Activated CD8-positive, alpha-beta memory T cell treated with anti-CD3 and anti-CD28 coated beads for 36 hours (primary cell): ENCODE results near the gene PCDHA2. TPM values are rescaled to one million over a fixed set of nuclear protein-coding genes. Genes with fewer than 3 reads are reported as not detected.

Source experiments
- total RNA-seq, 2 experiments: library from RNA; stranded (reverse); gene quantifications; one replicate each; pipeline ENCODE4 v1.2.3, GENCODE V29; 2021

Gene PCDHA2
- total RNA-seq, 2 experiments from 2014 or later: not detected

Other genes starting within 250 kb of the PCDHA2 start
- 10 to 100 TPM; 13.6 to 14.1 TPM for gene EIF4EBP3, start 247.2 kb upstream of the PCDHA2 start, total RNA-seq
- 10 to 100 TPM; 64.3 to 68.2 TPM for gene SRA1, start 237.4 kb upstream of the PCDHA2 start, total RNA-seq
- 10 to 100 TPM; 14.1 to 15.3 TPM for gene APBB3, start 230.3 kb upstream of the PCDHA2 start, total RNA-seq
- gene SLC35A4, start 230.0 kb upstream of the PCDHA2 start, total RNA-seq: 100 to 1,000 TPM; 116 TPM
- gene CD14, start 161.7 kb upstream of the PCDHA2 start, total RNA-seq: under 1 TPM; 0.44 to 0.70 TPM
- 10 to 100 TPM; 34.6 to 35.3 TPM for gene TMCO6, start 155.4 kb upstream of the PCDHA2 start, total RNA-seq
- 10 to 100 TPM; 70.9 to 76.7 TPM for gene NDUFA2, start 147.2 kb upstream of the PCDHA2 start, total RNA-seq
- 10 to 100 TPM; 89.9 to 96.8 TPM for gene IK, start 147.0 kb upstream of the PCDHA2 start, total RNA-seq
- 10 to 100 TPM; 41.0 to 41.3 TPM for gene WDR55, start 129.9 kb upstream of the PCDHA2 start, total RNA-seq
- gene DND1, start 121.3 kb upstream of the PCDHA2 start, total RNA-seq: 1 to 10 TPM; 3.2 to 3.4 TPM
- gene HARS1, start 103.5 kb upstream of the PCDHA2 start, total RNA-seq: 100 to 1,000 TPM; 100 to 101 TPM
- 10 to 100 TPM; 22.6 to 25.8 TPM for gene HARS2, start 103.4 kb upstream of the PCDHA2 start, total RNA-seq
- 10 to 100 TPM; 69.5 to 73.0 TPM for gene ZMAT2, start 94.4 kb upstream of the PCDHA2 start, total RNA-seq
- not detected for gene PCDHA1, start 8.7 kb upstream of the PCDHA2 start, total RNA-seq
- gene PCDHA3, start 6.2 kb downstream of the PCDHA2 start, total RNA-seq: not detected
- gene PCDHA4, start 12.2 kb downstream of the PCDHA2 start, total RNA-seq: not detected
- gene PCDHA5, start 26.8 kb downstream of the PCDHA2 start, total RNA-seq: not detected
- gene PCDHA6, start 33.1 kb downstream of the PCDHA2 start, total RNA-seq: not detected
- gene PCDHA7, start 39.4 kb downstream of the PCDHA2 start, total RNA-seq: not detected
- gene PCDHA8, start 46.3 kb downstream of the PCDHA2 start, total RNA-seq: not detected
- not detected for gene PCDHA9, start 53.5 kb downstream of the PCDHA2 start, total RNA-seq
- not detected for gene PCDHA10, start 61.0 kb downstream of the PCDHA2 start, total RNA-seq
- not detected for gene PCDHA11, start 74.1 kb downstream of the PCDHA2 start, total RNA-seq
- not detected for gene PCDHA12, start 80.5 kb downstream of the PCDHA2 start, total RNA-seq
- not detected for gene PCDHA13, start 87.3 kb downstream of the PCDHA2 start, total RNA-seq
- gene PCDHAC1, start 131.4 kb downstream of the PCDHA2 start, total RNA-seq: not detected
- not detected for gene PCDHAC2, start 171.6 kb downstream of the PCDHA2 start, total RNA-seq